ENCODE data around the gene EML4. TPM values are rescaled to one million over a fixed set of nuclear protein-coding genes. Genes with fewer than 3 reads are reported as not detected.
"Not testable (repeated sequence)": the region's sequence is repeated elsewhere in the genome, so short reads cannot be mapped to it uniquely, and the experiment has no call there.

The EML4 gene
- total RNA-seq, 1 experiment from 2014 or later: 74.8 TPM

GRCh38 chr2:42376758-42377157 lies 207.6 kb downstream of the EML4 start:
- no peak overlapping the region for H3K9ac ChIP-seq (ENCODE audit: low read length)
- no peaks in the 10 kb centered on the region for H3K36me3 ChIP-seq (ENCODE audit: insufficient read depth, low read length)
- H4K20me1 ChIP-seq (ENCODE audit: insufficient read depth, low read depth, low read length): no peaks in the 10 kb centered on the region
- H3K27me3 ChIP-seq (ENCODE audit: low read length): no peaks in the 10 kb centered on the region
- no peaks in the 10 kb centered on the region for H3K9me2 ChIP-seq (replicated peaks; ENCODE audit: insufficient read depth, low read length)
- no peak overlapping the region for H3K4me2 ChIP-seq (ENCODE audit: low read depth, low read length, poor library complexity, severe bottlenecking)
- no peak overlapping the region for H2AFZ ChIP-seq (ENCODE audit: low read length)
- H3K27ac ChIP-seq (ENCODE audit: low read length): no peak overlapping the region
- no peaks in the 10 kb centered on the region for H3K4me1 ChIP-seq (ENCODE audit: low read length)
- H3K9me3 ChIP-seq (ENCODE audit: low read length): no peaks in the 10 kb centered on the region
- no peaks in the 10 kb centered on the region for H3K79me2 ChIP-seq (ENCODE audit: low read length)
- no peak overlapping the region for H3K4me3 ChIP-seq (ENCODE audit: low read length)
- DNase-seq: no peak

DNA sequence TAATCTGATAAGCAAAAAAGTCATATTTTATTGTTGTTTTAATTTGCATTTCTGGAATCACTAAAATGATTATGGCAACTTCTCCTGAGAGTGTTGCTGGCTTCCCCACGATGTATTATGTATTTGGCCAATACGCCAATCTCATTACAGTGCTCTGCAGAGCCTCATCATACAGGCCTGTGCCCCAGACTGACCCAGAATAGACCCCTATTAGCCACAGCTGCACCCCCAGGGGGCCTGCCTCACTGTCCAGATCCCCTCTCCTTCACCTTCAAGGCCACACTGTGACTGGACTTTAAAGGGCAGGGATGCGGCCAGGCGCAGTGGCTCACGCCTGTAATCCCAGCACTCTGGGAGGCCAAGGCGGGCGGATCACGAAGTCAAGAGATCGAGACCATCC lies 209.3 kb downstream of the EML4 start:
- no peaks in the 10 kb centered on the region for H3K9me3 ChIP-seq (ENCODE audit: low read length)
- H2AFZ ChIP-seq (ENCODE audit: low read length): no peak overlapping the region
- no peaks in the 10 kb centered on the region for H4K20me1 ChIP-seq (ENCODE audit: insufficient read depth, low read depth, low read length)

DNA sequence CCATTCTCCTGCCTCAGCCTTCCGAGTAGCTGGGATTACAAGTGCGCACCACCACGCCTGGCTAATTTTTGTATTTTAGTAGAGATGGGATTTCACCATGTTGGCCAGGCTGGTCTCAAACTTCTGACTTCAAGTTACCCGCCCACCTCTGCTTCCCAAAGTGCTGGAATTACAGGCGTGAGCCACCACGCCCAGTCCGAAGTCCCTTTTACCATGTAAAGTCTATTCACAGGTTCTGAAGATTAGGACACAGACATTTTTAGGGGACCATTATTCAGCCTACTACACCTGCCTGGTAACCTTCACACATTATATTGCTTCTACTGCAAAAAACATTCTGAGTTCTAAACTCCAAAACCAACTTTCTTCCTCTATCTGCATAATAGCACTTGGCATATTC lies 210.9 kb downstream of the EML4 start:
- H3K79me2 ChIP-seq (ENCODE audit: low read length); H3K27me3 ChIP-seq (ENCODE audit: low read length); H3K9ac ChIP-seq (ENCODE audit: low read length); H4K20me1 ChIP-seq (ENCODE audit: insufficient read depth, low read depth, low read length); H3K9me2 ChIP-seq (replicated peaks; ENCODE audit: insufficient read depth, low read length); H3K4me1 ChIP-seq (ENCODE audit: low read length); H3K36me3 ChIP-seq (ENCODE audit: insufficient read depth, low read length); H3K4me3 ChIP-seq (ENCODE audit: low read length); H3K27ac ChIP-seq (ENCODE audit: low read length); DNase-seq; H3K9me3 ChIP-seq (ENCODE audit: low read length); H2AFZ ChIP-seq (ENCODE audit: low read length); H3K4me2 ChIP-seq (ENCODE audit: low read depth, low read length, poor library complexity, severe bottlenecking): not testable (repeated sequence)

More for the DNA sequence above, 209.3 kb downstream of the EML4 start:
- H3K9me2 ChIP-seq (replicated peaks; ENCODE audit: insufficient read depth, low read length): no peaks in the 10 kb centered on the region
- no peak overlapping the region for H3K4me3 ChIP-seq (ENCODE audit: low read length)
- no peak for DNase-seq
- no peak overlapping the region for H3K4me2 ChIP-seq (ENCODE audit: low read depth, low read length, poor library complexity, severe bottlenecking)
- no peaks in the 10 kb centered on the region for H3K36me3 ChIP-seq (ENCODE audit: insufficient read depth, low read length)
- H3K27ac ChIP-seq (ENCODE audit: low read length): no peak overlapping the region
- H3K79me2 ChIP-seq (ENCODE audit: low read length): no peaks in the 10 kb centered on the region
- H3K9ac ChIP-seq (ENCODE audit: low read length): no peak overlapping the region
- no peaks in the 10 kb centered on the region for H3K4me1 ChIP-seq (ENCODE audit: low read length)
- H3K27me3 ChIP-seq (ENCODE audit: low read length): no peaks in the 10 kb centered on the region

DNA sequence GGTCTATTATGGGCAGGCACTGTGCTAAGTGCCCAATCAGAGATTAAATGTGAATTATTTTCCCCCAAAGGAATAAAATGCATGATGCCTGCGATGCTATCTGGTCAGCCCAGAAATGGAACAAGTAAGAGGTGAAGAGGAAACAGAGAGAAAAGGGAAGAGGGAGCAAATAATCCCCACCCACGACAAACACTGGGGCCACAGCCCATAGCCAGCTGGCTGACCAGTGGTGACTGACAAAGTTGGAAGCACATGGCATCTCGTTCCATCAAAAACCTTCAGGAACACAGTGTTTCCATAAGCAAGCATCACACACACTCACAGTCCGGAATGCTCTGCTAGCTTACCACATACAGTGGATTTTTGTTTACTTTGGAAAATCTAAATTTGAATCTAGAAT lies 213.0 kb downstream of the EML4 start:
- no peak overlapping the region for H3K4me3 ChIP-seq (ENCODE audit: low read length)
- no peaks in the 10 kb centered on the region for H3K79me2 ChIP-seq (ENCODE audit: low read length)
- H2AFZ ChIP-seq (ENCODE audit: low read length): no peak overlapping the region
- no peaks in the 10 kb centered on the region for H3K9me3 ChIP-seq (ENCODE audit: low read length)
- H3K9me2 ChIP-seq (replicated peaks; ENCODE audit: insufficient read depth, low read length): no peaks in the 10 kb centered on the region
- H3K27me3 ChIP-seq (ENCODE audit: low read length): no peaks in the 10 kb centered on the region
- H3K27ac ChIP-seq (ENCODE audit: low read length): no peak overlapping the region
- H4K20me1 ChIP-seq (ENCODE audit: insufficient read depth, low read depth, low read length): no peaks in the 10 kb centered on the region
- DNase-seq: no peak
- no peaks in the 10 kb centered on the region for H3K36me3 ChIP-seq (ENCODE audit: insufficient read depth, low read length)
- H3K4me1 ChIP-seq (ENCODE audit: low read length): peaks cover 18% of the 10 kb centered on the region
- H3K9ac ChIP-seq (ENCODE audit: low read length): no peak overlapping the region
- no peak overlapping the region for H3K4me2 ChIP-seq (ENCODE audit: low read depth, low read length, poor library complexity, severe bottlenecking)

Other genes starting within 250 kb of the EML4 start
- gene PKDCC, start 121.3 kb upstream of the EML4 start, total RNA-seq (2014; rRNA removed; shearing (Covaris generic); ENCODE audit: low replicate concordance): not detected in 2 replicates
- 202 and 232 TPM in 2 replicates for gene COX7A2L, start 191.9 kb downstream of the EML4 start, total RNA-seq (2014; rRNA removed; shearing (Covaris generic); ENCODE audit: low replicate concordance)

All from Karpas-422 (cell line).